Brain microvascular endothelial cell (primary cell): ENCODE results near the gene C19orf53.
A peak's percentile ranks its signal among the peaks of the same experiment; 100 is the strongest.

Experiments
- DNase-seq: peaks from one replicate; pipeline ENCODE4 v3.0.0-alpha.2; 2020
- H3K27ac ChIP-seq: fragments of 250-450 bp; sonication (Bioruptor Pico); 2 replicates; pipeline ENCODE4 v1.5.1; 2020; ENCODE audit warnings: mild to moderate bottlenecking, moderate library complexity
- H3K27me3 ChIP-seq: fragments of 250-450 bp; sonication (Bioruptor Pico); replicated peaks from 2 replicates; pipeline ENCODE4 v1.5.1; 2020; ENCODE audit warnings: mild to moderate bottlenecking
- H3K36me3 ChIP-seq: fragments of 250-450 bp; sonication (Bioruptor Pico); replicated peaks from 2 replicates; pipeline ENCODE4 v1.5.1; 2020; ENCODE audit warnings: mild to moderate bottlenecking
- H3K4me3 ChIP-seq: 2 replicates; pipeline ENCODE4 v1.5.1; 2011; ENCODE audit warnings: low read depth, mild to moderate bottlenecking, control low read depth, low read length, moderate library complexity
- in situ Hi-C: cut with HindIII; loops from 2 replicates; pipeline ENCODE4 v1.10.0; 2017; ENCODE audit warnings: low sequenced_read_pairs, low pct_ligation_motif_present
- TF ChIP-seq, protein P1 (sequence below): IDR thresholded peaks from 2 replicates; pipeline ENCODE4 v1.5.1; 2011; ENCODE audit warnings: low read depth, mild to moderate bottlenecking, moderate library complexity, low read length, control low read depth, inconsistent platforms; ENCODE audit errors: missing control alignments

C19orf53 gene

DNA sequence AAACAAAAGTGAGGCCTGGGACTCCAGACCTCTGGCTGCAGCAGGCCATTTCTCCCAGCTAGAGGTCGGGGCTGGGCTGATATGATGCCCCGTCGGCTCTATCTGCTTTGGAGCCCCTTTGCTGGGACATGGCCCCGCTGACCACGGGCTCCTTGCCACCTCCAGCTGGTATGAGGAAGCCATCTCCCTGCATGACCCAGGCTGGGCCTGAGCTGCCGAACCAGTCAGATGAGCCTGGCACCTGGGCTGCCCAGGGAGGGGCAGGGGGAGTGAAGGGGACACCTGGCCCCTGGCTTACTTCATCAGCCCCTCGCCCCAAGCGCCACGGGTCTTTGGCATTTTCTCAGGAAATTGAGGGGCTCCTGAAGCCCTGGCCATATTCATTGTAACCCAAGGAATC lies 28.8 kb downstream of the C19orf53 start:
- H3K27me3 ChIP-seq = no peaks in the 10 kb centered on the region
- in situ Hi-C loops = no loop called here
- H3K4me3 ChIP-seq = no peak overlapping the region
- DNase-seq = no peak
- H3K36me3 ChIP-seq = peaks cover 37% of the 10 kb centered on the region
- TF ChIP-seq, protein P1, sequence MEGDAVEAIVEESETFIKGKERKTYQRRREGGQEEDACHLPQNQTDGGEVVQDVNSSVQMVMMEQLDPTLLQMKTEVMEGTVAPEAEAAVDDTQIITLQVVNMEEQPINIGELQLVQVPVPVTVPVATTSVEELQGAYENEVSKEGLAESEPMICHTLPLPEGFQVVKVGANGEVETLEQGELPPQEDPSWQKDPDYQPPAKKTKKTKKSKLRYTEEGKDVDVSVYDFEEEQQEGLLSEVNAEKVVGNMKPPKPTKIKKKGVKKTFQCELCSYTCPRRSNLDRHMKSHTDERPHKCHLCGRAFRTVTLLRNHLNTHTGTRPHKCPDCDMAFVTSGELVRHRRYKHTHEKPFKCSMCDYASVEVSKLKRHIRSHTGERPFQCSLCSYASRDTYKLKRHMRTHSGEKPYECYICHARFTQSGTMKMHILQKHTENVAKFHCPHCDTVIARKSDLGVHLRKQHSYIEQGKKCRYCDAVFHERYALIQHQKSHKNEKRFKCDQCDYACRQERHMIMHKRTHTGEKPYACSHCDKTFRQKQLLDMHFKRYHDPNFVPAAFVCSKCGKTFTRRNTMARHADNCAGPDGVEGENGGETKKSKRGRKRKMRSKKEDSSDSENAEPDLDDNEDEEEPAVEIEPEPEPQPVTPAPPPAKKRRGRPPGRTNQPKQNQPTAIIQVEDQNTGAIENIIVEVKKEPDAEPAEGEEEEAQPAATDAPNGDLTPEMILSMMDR = no peak
- H3K27ac ChIP-seq = peak overlapping the region; percentile 43

- in situ Hi-C loops = no loop called here
- TF ChIP-seq, protein P1 = peak; percentile 41
- Histone ChIP-seq H3K27me3 (no peaks in the 10 kb centered on the region), H3K36me3 (peaks cover 44% of the 10 kb centered on the region), H3K27ac (no peak overlapping the region), H3K4me3 (no peak overlapping the region)
- no peak for DNase-seq
Observed at GRCh38 chr19:13804830-13805683, 30.8 kb downstream of the C19orf53 start.

DNA sequence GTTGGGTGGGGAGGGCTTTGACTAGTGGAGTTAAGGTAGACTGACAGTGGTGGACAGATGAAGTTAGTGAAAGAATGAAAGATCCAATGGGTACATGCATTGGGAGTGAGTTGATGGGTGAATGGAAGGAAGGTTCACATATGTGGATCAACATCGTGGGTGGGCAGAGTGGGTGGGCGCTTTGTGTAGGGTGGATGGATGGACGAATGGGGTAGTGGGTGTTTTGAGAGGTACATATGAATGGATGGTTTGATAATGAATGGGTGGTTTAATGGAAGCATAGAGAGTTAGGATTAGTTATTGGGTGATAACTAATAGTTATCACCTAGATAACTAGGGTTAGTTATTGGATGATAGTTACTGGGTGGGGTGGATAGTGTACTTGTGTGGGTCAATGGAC lies 32.5 kb downstream of the C19orf53 start:
- in situ Hi-C loops = no loop called here
- H3K36me3 ChIP-seq = peaks cover 51% of the 10 kb centered on the region
- H3K27me3 ChIP-seq = no peaks in the 10 kb centered on the region
- DNase-seq = no peak
- no peak overlapping the region for H3K4me3 ChIP-seq
- no peak overlapping the region for H3K27ac ChIP-seq
- TF ChIP-seq, protein P1 = no peak

GRCh38 chr19:13807421-13808021 lies 33.3 kb downstream of the C19orf53 start:
- H3K27me3 ChIP-seq = no peaks in the 10 kb centered on the region
- H3K27ac ChIP-seq = no peak overlapping the region
- DNase-seq = no peak
- TF ChIP-seq, protein P1 = no peak
- no peak overlapping the region for H3K4me3 ChIP-seq
- H3K36me3 ChIP-seq = peaks cover 52% of the 10 kb centered on the region
- in situ Hi-C loops = no loop called here

GRCh38 chr19:13808856-13809255 lies 34.6 kb downstream of the C19orf53 start:
- in situ Hi-C loops = no loop called here
- Histone ChIP-seq H3K36me3 (peaks cover 51% of the 10 kb centered on the region), H3K4me3 (no peak overlapping the region), H3K27ac (no peak overlapping the region), H3K27me3 (no peaks in the 10 kb centered on the region)
- TF ChIP-seq, protein P1 = no peak
- no peak for DNase-seq

GRCh38 chr19:13812544-13812943 lies 38.3 kb downstream of the C19orf53 start:
- Histone ChIP-seq H3K36me3 (peaks cover 61% of the 10 kb centered on the region), H3K4me3 (no peak overlapping the region), H3K27me3 (no peaks in the 10 kb centered on the region), H3K27ac (no peak overlapping the region)
- in situ Hi-C loops = no loop called here
- no peak for DNase-seq
- TF ChIP-seq, protein P1 = no peak
